ENCODE data around the gene TASL.

- no peak for TF ChIP-seq CTCF (conservative IDR thresholded peaks at IDR 0.05; ENCODE audit: low read length)
- TF ChIP-seq EZH2phosphoT487 (IDR thresholded peaks at IDR 0.05; ENCODE audit: borderline replicate concordance), result no peak
Measured at GRCh38 chrX:30580641-30581040, 3.1 kb upstream of the TASL start.
